PFSK-1 (cell line): Measurements from ENCODE around the gene ARMC6.

Experiments
- POLR2AphosphoS5 ChIP-seq: IDR thresholded peaks from 2 replicates; pipeline ENCODE4 v1.6.1; 2012; ENCODE audit warnings: low read depth, mild to moderate bottlenecking, control low read depth, low read length, moderate library complexity
- SIN3A ChIP-seq: IDR thresholded peaks from 2 replicates; pipeline ENCODE4 v1.6.1; 2012; ENCODE audit warnings: mild to moderate bottlenecking, low read length, moderate library complexity, borderline replicate concordance; ENCODE audit not compliant: insufficient read depth
- TAF1 ChIP-seq: IDR thresholded peaks from 2 replicates; pipeline ENCODE4 v1.6.1; 2012; ENCODE audit warnings: low read length, control low read depth, borderline replicate concordance; ENCODE audit not compliant: insufficient read depth

GRCh38 chr19:19087676-19088075 lies 54.3 kb downstream of the ARMC6 start:
- no peak for TF ChIP-seq SIN3A
- TF ChIP-seq TAF1 = no peak
- TF ChIP-seq POLR2AphosphoS5 = no peak
